ENCODE results near the gene LRRN2.
"Not testable (repeated sequence)": the region's sequence is repeated elsewhere in the genome, so short reads cannot be mapped to it uniquely, and the experiment has no call there.

Gene LRRN2

DNA sequence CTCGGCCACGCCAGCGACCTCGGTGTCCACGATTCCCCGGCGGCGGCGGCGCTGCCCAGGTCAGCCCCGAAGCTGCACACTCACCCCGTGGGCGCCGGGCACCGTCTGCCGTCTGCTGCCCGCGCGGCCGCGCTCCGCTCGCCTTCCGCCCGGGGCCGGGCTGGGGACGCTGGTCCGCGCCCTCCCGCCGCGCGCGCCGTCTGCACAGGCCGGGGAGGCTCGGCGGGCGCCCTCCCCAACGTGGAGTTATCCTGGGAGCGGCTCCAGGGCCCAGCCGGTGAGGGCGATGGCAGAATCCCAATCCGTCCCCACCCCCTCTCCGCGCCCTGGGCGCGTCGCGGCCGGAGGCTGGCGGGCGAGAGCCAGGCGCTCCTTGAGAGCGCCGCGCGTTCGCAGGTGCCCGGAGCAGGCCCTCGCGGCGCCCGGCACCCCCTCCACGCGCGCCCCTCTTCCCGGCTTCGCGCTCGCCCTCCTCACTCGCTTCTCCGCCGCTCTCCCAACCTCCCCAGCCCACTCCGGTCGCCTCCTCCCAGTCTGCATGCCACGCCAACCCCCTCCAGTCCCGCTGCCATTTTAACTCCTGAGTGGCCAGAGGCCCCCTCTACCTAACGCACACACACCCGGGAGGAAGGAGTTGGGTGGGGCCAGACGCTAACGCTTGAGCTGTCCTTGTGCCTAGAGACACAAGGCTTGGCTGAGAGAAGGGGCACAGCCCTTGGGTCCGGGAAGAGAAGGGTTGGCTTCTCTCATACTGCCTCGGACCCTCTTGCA lies at the start of gene LRRN2:
Gene LRRN2 (minus strand): TSS at position 503 of the 771 bp plus-strand sequence. CDS start 65,746 bp downstream, outside the sequence.
- DNase-seq (ENCODE audit: low read depth), result no peak

DNA sequence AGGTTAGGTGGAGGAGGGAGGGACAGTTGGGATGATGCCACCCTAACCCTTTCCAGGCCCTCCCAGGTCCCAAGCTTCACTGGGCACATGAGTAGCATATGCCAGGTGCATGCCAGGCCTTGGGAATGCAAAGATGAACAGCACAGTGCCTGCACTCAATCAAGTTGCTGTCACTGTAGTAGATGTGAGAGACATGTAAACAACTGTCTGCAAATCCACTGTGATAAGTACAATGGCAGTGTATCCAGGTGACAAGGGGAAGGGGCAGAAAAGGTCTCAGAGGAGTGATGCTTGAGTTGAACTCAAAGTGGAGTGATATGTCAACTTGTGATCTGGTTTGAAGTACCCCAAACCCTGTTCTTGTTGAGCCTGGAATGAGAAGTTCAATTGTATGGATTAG lies 49.5 kb upstream of the LRRN2 start:
- no peak for DNase-seq (ENCODE audit: low read depth)

DNA sequence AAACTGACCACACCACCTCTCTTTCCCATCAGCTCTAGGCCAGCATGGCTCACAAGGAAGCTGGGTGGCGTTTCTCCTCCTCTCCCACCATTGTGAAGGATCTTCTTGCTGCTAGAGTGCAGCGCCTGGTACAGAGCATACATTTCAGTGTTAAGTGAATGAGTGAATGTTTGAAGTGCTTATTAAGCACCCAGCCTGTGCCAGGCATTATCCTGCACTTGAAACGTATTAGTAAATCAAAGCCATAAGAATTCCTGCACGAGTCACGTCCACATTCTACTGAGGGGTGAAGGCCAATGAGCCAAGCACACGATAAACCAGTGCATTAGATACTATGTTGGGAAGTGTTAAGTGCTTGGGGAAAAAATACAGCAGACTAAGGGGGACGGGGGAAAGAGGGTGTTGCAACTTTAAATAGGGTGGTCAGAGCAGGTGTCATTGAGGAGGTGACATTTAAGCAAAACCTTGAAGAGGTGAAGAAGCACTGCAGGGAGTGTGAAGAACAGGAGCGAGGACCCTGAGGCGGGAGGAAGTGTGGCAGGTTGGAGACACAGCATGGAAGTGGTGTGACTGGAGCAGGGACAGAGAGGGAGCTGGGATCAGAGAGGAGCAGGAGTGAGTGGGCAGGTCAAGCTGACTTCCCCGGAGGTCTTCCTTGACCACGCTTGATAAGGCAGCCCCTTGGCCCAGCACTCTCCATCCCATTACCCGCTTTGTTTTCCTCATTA lies 48.5 kb upstream of the LRRN2 start:
- no peak for DNase-seq (ENCODE audit: low read depth)

DNA sequence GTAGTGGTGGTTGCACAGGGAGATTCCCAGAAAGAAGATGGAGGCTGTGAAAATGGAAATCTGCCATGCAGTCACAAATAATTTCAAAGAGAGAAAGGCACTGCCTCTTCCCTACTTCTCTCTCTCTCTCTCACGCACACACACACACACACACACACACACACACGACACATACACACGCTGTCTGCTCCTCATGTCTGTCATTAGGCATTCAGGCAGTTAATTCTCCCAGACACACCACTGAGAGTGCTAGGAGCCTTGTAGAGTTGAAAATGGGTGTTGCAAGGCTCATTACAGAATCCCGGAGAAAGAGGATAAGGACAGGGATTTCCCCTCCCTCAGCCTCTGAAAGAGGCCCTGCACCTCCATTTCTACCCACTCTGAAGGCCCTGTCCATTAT lies 47.8 kb upstream of the LRRN2 start:
- DNase-seq (ENCODE audit: low read depth), result no peak

DNA sequence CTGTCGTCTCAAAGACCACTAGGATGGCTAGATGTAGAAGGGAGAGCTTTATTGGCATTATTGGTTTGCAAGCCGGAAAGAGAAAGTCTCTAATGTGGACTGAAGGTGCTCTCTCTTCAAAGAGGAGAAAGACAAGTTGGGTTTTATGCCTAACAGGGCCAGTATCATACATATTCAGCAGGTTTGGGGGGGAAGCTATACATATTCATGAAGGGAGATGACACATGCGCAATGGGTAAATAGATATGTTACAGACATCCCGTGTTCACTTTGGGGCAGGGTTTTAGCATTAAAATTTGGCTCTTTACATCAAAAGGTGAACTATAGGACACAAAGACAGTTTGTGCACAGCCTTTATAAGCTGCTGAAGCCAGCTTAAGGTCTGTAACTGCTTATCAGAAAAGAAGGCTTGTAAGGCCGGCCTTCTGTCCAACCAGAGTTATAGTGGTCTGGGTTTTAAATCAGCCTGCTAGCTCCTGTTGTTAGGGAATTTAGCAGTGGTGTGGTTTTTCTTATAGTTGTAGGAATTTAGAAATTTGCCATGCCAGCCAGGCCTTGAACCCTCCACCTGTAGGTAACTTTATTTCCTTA lies 46.5 kb upstream of the LRRN2 start:
- no peak for DNase-seq (ENCODE audit: low read depth)

DNA sequence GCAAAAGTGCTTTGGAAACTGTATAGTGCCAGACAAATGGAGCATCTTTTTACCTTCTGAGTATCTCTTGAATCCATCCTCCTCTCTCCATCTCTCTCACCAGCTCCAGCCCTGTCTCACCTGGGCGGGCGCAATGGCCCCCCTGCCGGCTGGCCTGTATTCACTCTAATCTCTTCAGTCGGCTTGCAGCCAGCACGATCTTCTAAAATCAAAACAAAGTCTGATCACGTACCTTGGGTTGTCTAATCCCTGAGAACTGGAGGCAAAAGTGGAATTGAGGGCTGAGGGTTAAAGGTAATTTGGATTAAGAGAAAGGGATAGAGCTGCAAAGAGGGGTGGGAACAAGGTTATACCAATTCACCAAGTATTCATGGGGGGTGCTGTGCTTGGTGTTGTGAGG lies 46.0 kb upstream of the LRRN2 start:
- no peak for DNase-seq (ENCODE audit: low read depth)

DNA sequence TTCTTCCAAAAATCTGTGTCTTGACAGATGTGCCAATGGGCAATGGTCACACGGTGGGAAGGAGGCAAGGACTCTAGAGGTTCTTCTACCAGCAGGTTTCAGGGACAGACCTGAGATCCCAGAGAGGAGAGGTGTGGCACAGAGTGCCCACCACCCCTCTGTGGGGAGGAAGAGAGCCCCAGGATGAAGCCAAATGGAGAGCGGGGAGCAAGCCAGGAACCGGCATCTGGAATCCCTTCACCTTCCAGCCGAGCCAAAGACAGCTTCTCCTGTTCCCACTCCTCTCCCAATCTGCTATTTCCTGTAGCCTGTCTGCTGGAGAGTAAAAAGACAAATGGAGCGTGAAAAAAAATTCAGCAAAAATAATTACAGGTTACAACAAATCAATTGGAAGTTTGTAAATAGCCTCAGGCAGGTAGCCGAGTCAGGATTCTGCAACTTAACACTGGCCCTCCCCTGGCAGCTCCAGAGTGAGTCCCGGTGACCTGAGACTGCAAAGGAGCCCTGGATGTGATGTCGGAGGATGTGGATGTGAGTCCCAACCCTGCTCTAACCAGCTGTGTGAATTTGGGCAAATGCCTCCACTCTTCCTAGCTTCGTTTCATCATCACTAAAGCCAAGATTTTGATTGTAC lies 45.4 kb upstream of the LRRN2 start:
- DNase-seq (ENCODE audit: low read depth), result no peak

DNA sequence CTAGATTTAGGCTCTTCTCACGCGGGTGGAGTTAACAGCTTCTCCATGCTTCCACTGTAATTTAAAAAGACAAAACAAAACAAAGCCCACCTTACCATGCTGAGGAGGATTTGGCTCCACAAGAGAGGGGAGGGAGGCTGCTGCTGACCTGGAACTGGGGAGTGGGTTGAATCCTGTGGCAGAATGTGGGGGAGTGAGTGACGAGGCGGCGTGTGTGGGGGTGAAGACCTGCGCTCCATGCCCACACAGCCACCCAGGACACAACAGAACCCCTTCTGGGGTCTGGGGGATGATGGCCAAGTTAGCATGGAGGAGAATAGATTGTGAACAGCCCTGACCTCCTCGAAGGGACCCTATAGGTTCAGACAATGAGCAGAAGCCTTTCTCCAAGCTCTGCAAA lies 44.0 kb upstream of the LRRN2 start:
- DNase-seq (ENCODE audit: low read depth), result no peak

DNA sequence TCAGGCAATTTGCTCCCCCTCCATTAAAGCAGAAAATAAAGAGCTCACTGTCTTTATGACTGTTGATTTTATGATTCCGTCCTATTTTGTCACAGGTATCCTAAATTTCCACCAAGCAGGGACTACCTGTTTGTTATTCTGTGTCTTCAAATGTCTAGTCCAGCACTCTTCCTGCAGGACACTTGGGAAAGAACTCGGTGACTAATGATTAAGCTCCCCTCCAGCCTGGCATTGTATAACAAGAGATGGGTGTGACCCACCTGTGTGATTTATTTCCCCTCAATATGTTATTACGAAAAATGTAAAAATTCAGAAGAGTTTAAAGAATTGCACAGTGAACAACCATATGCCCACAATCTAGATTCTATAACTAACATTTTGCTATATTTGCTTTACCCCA lies 42.9 kb upstream of the LRRN2 start:
- DNase-seq (ENCODE audit: low read depth), result no peak

DNA sequence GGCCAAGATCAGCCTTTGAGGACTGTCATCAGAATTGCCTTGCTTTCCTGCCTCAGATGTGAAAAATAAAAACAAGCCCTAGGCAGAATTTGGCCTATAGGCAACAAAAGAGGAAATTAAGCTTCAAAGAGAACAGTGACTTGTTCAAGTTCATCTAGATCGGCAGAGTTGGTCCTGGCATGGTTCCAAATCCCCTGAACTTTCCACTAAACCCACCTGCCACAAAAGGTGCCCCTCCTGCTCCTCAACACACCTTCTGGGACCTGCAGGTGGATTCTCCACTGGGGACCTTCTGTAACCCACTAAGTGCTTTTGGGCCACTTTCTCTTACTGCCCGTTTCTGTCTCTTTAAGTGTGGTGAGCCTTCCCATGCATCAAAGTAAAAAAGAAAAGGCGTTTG lies 42.5 kb upstream of the LRRN2 start:
- DNase-seq (ENCODE audit: low read depth), result no peak

DNA sequence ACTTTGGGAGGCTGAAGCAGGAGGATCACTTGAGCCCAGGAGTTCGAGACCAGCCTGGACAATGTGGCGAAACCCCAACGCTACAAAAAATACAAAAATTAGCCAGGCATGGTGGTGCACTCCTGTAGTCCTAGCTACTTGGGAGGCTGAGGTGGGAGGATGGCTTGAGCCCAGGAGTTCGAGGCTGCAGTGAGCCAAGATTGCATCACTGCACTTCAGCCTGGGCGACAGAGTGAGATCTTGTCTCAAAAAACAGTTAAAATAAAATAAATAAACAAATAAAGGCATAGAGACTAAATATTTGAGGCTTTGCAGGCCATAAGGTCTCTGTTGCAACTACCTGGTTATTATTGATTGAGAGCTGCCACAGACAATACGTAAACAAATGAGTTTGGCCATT lies 41.9 kb upstream of the LRRN2 start:
- not testable (repeated sequence) for DNase-seq (ENCODE audit: low read depth)

DNA sequence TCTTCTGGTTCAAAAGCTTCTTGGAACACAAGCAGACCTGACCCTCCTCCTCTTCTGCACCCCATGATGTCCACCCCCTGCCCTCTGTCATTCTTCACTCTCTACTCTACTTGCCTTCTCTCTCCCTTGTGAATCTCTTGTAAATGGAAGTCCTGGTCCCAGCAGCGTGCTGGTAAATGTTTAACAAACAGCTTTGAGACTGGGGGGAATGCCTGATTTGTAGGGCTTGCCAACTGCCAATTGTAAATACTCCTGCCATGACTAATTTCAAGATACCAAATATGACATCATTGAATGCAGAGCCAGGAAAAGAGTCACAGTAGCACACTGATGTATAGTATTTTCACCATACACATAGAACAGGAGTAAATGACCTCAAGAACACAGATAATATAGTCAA lies 40.9 kb upstream of the LRRN2 start:
- DNase-seq (ENCODE audit: low read depth), result no peak

DNA sequence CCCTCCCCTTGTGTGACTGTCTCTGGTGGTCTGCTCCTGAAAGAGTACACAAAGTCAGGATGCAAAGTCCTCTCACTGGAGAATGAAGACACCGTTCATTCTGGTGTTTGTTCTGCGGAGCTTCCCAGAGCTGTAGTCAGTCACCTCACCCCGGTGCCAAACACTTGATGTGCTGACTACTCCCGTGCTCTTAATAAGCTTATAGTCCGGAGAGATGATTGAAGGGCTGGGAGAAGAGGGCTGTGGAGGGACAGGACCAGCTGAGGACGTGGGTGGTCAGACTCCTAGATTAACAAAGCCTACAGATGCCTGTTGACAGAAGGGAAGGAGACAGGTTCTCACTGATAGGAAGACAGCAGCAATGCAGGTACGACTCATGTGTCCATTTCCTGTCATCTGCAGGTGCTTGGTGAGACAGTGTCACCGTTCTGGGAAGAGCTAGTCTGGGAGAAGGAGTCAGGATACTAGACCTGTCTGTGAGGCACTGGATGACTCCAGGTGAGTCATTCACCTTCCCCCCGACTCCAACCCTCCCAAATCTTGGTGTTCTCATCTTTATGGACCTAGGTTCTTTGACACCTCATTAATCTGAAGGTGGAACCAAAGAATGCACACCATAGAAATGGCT lies 40.4 kb upstream of the LRRN2 start:
- DNase-seq (ENCODE audit: low read depth), result no peak

DNA sequence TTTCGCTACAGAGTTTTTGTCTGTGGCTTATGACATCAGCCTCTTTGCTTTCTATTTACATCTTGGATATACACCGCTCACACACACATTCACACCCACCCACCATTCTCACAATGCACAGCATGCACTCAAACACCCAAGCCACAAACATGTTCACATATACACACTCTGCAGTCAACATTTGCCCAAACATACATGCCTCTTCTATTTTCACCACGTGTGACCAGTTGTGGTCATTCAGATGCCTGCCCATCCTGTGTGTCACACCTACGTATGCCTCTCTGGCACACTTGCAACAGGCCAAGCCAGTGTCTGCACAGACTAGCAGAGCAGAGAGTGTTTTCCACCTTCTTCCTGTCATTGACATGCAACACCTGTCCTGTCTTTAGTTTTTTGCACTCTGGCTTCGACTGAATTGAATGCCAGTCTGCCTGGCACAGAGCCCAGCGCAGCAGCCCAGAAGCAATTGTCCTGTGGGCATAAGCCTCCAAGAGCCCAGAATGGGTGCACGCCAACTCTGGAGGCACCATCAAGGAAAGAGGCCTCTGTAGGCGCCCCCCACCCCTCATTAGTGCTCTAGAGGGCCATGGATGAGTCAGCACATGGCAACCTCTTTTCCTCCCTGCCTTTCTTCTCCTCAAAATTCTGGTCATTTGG lies 37.7 kb upstream of the LRRN2 start:
- no peak for DNase-seq (ENCODE audit: low read depth)

DNA sequence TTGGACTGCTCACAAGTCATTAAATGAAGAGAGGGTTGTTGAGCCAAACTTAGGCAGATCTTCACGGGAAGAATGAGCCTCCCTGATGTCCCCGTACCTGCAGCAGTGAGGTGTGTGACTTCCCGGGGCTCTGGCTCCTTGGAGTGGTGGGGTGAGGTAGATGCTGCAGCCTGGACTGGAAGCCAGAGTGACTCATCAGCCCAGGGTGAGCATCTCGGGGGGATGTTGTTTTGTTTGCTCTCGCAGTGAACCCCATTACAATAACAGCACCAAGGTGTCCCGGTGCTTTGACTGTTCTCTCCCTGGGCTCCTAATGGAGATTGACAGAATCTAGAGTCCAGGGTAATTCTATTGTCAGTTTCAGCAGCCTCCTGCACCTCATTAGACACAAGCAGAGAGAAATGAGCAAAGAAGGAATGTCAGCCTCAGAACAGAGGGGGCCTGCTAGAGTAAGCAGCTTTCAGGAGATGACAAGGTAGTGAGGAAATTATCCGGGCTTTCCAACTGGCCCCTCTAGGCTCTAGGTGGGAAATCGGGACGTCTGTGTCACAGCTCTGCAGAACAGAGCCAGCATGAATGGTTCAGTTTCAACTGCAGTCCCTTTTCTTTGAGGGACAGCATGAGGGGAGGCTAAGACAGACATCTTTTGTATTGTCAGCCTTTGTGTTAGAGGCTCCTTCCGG lies 36.0 kb upstream of the LRRN2 start:
- DNase-seq (ENCODE audit: low read depth), result no peak

DNA sequence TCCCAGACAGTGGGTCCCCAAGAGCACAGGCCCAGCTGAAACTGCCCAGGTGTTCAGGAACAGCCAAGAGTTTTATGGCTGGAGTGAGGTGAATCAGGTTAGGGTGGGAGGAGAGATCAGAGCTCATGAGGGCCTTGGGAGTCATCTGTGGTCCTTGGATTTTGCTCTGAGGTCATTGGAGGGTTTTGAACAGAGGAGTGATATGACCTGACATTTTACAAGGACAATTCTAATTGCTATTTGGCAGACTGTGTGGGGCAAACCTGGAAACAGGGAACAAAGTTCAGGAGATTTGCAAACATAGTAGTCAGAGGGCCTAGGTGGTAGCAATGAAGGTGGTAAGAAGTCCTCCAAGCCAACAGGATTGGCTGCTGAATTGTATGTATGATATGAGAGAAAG lies 31.1 kb upstream of the LRRN2 start:
- no peak for DNase-seq (ENCODE audit: low read depth)

DNA sequence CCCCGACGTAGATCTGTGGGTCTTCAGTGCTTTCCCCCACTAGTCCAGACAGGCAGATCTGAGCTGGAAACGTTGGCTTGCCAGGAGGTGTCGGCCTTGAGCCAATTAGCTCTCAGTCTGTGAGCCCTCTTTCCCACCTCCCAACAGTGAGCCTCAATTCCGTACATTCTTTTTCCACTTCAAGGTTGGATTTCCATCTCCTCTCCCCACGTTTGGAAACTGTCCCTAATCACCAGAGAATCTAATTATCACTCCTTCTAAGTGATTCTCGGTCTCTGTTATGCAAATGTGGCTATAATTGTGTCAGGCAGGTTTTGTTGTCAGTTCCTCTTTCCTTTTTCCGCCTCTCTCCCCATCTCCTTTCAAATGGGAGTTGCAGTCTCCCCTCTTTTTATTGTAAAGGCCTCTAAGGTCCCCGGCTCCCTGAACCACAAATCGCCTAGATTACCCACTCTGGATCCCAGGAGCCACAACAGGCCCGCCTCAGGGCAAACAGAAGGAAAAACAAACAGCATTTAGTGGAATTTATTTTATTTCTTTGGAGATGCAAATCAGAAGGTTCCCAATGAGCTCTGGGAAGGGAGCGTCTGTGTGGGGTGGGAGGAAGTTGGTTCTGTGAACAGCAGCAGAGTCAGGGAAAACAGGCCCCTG lies 29.4 kb upstream of the LRRN2 start:
- DNase-seq (ENCODE audit: low read depth), result no peak

DNA sequence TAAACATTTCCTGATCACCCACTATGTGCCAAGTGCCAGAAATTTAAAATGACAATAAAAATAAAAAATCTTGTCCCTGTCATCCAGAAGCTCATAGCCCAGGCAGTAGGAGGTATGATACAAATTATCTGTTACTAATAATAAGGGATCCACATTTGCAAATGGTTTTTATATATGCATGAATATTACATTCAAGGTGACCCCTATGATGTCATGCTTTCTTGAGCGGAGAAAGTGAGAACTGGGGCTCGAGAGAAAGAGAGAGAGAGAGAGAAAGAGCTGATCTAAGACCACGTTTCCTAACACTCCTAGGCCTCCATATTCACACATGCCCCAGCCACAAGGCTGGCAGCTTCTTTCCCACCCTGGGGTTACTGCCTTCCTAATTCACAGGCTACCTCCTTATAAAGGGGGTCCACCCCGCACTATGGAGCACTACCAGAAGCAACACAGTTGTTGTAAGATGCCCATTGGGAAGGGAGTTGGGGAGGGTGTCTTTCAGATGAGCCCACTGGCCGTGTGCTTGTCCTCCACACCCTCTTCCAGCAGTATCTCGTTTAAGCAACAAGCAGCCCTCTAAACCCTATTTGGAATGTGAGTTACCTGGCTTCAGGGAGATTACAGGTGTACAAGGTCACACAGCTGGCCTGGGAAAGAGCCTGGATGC lies 28.8 kb upstream of the LRRN2 start:
- DNase-seq (ENCODE audit: low read depth), result no peak

DNA sequence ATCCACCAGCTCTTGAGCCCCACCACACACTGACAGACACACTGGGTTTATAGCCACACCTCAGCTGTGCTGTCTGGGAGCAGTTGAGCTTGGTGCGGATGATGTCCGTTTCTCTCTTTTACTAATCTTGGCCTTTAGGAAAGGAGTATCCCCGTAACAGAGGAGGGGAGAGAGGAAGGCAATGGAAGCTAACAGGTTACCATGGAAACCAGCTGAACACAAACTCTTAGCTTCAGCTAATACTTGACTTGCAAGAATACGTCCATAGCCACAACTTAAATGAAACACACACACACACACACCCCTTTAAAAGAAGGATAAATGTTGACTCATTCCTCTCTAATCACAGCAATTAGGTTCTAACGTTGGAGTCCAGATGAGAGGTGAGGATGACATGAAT lies 28.0 kb upstream of the LRRN2 start:
- DNase-seq (ENCODE audit: low read depth), result no peak

All from HS-27A (cell line).